Fibroblast of skin of right biceps (primary cell): ENCODE results near the gene SNRNP40.
"Not testable (repeated sequence)": the region's sequence is repeated elsewhere in the genome, so short reads cannot be mapped to it uniquely, and the experiment has no call there.

Experiments
- DNase-seq: peaks from one replicate; pipeline ENCODE4 v3.0.0-alpha.2; 2013

The SNRNP40 gene

DNA sequence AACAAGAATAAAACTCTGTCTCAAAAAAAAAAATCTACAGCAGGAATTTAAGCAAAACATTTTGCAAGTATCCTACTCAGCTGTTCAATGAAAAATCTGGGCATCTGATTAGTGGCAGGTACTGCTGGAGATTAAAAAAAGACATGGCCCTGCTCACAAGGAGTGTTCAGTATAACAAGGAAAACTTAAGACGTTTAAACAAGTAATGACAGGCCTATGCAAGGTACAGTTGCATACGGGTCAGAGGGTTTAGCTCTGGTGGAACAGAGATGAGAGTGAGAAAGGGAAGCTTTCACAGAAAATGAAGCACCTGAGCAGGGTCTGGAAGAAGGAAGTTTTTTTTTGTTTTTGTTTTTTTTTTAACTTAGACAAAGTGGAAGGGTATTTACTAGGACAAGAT, 23.0 kb downstream of the SNRNP40 start:
- DNase-seq = no peak

- no peak for DNase-seq
These were observed 24.2 kb downstream of the SNRNP40 start for GRCh38 chr1:31272369-31272768.

GRCh38 chr1:31266547-31266946, 30.0 kb downstream of the SNRNP40 start:
- DNase-seq = no peak

DNA sequence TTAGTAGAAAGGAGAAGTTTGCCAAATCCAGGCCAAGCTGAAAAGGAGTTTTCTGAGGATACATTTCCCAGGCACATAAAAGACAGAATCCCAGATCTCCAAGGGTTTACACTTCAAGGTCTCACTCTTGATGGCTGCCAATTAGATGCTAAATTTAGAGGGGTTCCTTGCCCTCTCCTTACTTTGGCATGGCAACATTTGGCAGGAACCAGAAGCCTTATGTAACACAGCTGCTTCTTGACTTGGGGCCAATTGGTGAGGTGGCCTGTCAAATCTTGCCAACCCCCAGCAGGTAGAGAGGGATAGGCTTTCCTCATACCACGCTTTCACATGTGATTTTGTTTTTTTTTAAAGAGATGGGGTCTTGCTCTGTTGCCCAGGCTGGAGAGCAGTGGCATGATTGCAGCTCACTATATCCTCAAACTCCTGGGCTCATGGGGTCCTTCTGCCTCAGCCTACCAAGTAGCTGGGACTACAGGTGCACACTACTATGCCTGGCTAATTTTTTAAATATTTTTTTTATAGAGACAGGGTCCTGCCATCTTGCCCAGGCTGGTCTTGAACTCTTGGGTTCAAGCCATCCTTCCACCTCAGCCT, 31.7 kb downstream of the SNRNP40 start:
- DNase-seq = no peak

GRCh38 chr1:31263408-31263807, 33.2 kb downstream of the SNRNP40 start:
- no peak for DNase-seq

GRCh38 chr1:31262393-31262792, 34.2 kb downstream of the SNRNP40 start:
- DNase-seq = not testable (repeated sequence)

DNA sequence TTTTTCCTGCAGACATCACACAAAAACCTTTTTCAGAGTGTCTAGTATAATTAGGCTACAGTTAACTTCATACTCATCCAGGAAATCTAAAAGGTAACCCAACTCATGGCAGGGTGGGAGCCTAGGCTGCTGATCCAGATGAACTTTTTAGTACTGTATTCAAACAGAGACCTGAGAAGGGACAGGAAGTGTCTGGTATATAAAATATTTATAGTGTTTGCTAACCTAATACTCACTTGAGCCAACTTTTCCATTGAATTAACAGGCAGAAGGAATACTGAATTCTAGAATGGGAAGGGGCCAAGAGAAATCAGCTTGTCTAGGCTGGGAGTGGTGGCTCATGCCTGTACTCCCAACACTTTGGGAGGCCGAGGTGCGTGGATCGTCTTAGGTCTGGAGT, 34.7 kb downstream of the SNRNP40 start:
- DNase-seq = no peak

- DNase-seq = no peak
These were observed 36.8 kb downstream of the SNRNP40 start for GRCh38 chr1:31259746-31260145.

DNA sequence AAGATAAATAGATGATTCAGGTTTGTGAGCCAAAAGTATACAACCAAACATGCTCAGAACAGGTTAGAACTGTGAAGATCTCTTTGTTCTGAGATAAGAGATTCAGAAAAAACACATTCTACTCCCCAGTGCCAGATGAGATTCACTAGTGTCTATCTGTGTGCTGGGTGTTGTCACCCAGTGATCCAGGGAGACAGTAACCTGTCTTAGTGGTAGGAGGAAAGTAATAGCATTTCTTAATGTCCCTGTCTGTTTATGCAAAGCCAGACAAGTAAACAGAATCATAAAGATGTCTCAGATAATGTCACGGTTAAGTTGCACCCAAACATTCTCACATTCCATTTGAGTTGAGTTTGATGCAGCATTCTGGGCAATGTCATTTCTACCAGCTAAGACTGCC, 38.0 kb downstream of the SNRNP40 start:
- no peak for DNase-seq

DNA sequence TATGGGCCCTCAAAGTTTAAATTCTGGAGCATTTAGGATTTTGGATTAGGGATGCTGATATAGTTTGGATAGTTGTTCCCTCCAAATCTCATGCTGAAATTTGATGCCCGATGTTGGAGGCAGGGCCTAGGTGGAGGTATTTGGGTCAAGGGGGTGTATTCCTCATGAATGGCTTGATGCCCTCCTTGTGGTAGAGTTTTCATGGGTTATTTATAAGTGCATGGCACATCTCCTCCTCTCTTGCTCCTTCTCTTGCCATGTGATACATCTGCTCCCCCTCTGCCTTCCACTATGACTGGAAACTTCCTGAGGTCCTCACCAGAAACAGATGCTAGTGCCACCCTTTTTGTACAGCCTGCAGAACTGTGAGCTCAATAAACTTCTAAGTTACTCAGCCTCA, 39.4 kb downstream of the SNRNP40 start:
- DNase-seq = no peak

- no peak for DNase-seq
These were observed 46.7 kb downstream of the SNRNP40 start for GRCh38 chr1:31249854-31250253.

GRCh38 chr1:31248276-31248675, 48.3 kb downstream of the SNRNP40 start:
- no peak for DNase-seq

- peak; percentile 23 for DNase-seq
These were observed 52.3 kb downstream of the SNRNP40 start for GRCh38 chr1:31244326-31244725.

- DNase-seq = peak; percentile 16
These were observed 52.9 kb downstream of the SNRNP40 start for GRCh38 chr1:31243501-31244286.

GRCh38 chr1:31241321-31241720, 55.3 kb downstream of the SNRNP40 start:
- no peak for DNase-seq

DNA sequence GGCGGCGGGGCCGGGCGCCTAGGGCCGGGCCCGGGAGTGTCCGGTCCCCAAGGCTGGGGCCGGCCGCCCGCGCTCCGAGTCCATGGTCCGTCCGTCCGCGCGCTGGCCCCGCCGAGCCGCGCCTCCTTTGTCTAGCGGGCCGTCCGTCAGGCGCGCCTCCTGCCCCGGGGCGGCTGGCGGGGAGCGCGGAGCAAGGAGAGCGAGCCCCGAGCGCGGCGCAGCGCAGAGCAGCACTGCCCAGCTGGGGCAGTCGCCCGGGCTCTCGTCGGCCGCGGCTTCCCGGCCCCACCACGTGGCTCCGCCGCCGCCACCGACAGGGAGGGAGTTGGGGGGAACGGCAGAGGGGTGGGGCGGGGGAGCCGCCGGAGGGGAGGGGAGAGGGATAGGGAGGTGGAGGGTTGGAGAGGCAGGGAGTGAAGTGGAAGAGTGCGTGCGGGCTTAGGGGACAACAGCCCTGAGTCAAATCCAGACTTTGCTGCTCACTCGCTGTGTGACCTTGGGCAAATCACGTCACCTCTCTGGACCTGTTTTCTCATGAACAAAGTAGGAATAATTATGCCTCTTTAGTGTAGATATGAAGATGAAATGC, 56.8 kb downstream of the SNRNP40 start, which contains the start of gene NKAIN1:
TSS of gene NKAIN1 (minus strand) at position 235 of the 589 bp plus-strand sequence. CDS start 340 bp downstream, outside the sequence.
- DNase-seq = peak; percentile 24

- DNase-seq = no peak
These were observed 57.5 kb downstream of the SNRNP40 start for GRCh38 chr1:31238986-31239613.

DNA sequence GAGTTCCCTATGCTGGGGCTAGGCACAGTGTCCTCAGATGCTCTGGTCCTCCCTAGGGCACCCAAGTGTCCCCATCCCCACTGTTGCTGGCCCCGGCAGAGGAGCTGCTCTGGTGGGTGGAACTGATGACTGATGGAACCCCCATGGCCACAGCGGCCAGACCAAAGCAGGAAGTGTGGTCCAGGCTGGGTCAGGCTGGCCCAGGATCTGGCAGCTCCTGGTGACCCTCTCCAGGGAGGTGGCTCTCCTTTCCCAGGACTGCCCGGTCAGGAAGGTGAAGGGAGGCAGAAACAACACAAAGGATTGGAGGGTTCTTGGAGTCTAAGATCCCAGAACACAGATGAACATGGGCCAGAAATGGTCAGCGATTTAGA, 58.0 kb downstream of the SNRNP40 start:
- no peak for DNase-seq

DNA sequence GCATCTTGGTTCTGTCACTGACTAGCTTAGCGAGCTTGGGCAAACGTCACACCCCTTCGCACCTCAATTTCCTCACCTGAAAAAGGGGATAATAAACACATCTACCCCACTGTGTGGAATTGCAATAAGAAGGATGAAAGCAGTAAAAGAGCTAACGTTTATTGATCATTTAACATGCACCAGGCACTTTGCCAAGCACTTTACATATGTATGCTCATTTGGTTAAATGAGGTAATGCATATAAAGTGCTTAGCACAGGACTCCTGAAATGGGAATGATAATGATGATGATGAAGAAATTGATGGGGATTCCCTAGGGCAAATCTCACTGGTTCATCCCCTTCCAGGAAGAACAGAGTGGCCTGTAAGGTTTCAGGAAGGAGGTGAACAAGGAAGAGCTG, 61.7 kb downstream of the SNRNP40 start:
- DNase-seq = no peak

- DNase-seq = no peak
These were observed 62.4 kb downstream of the SNRNP40 start for GRCh38 chr1:31234123-31234708.

DNA sequence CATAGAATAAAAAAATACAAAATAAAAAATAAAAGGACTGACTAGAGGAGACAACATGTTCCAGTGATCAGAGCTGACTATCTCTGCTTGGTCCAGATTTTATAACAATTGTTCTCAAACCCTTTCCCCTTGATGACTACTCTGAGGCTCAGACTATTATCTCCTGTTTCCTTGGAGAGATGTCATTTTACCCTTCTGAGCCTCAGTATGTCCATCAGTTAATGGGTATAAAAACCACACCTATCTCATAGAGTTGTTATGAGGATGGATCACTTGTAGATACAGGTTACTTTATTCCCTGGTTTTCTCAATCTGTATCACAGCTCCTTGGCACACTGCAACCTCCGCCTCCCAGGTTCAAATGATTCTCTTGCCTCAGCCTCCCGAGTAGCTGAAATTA, 63.9 kb downstream of the SNRNP40 start:
- DNase-seq = no peak

DNA sequence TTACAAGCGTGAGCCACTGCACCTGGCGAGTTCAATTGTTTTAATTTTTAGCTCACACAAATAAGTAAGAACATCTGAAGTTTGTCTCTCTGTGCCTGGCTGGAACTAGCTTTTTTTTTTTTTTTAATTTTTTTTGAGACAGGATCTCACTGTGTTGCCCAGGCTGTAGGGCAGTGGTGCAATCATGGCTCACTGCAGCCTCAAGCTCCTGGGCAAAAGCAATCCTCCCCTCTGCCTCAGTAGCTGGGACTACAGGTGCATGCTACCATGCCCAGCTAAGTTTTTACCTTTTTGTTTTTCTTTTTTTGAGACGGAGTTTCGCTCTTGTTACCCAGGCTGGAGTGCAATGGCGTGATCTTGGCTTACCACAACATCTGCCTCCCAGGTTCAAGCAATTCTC, 64.8 kb downstream of the SNRNP40 start:
- DNase-seq = no peak

DNA sequence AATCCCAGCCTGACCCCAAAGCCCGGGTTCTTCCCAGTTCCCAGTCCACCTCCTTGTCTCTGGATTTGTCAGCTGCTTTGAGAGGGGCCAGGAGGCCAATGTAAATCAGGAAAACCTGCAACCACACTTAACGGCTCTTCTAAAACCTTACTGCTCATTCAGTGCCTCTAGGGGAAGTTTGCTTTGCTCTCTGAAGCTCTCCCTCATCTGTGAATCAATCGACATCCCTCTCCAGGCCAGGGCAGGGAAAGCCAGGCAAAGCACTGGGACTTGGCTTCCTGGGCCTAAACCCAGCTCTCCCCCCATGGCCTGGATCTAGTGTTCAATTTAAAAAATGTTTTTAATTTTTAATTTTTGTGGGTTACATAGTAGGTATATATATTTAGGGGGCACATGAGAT, 66.2 kb downstream of the SNRNP40 start:
- no peak for DNase-seq
